ENCODE measurements around the gene EZH2. TPM values are rescaled to one million over a fixed set of nuclear protein-coding genes. Genes with fewer than 3 reads are reported as not detected.

The EZH2 gene
- total RNA-seq, 1 donor from 2014 or later = 10.6 TPM

DNA sequence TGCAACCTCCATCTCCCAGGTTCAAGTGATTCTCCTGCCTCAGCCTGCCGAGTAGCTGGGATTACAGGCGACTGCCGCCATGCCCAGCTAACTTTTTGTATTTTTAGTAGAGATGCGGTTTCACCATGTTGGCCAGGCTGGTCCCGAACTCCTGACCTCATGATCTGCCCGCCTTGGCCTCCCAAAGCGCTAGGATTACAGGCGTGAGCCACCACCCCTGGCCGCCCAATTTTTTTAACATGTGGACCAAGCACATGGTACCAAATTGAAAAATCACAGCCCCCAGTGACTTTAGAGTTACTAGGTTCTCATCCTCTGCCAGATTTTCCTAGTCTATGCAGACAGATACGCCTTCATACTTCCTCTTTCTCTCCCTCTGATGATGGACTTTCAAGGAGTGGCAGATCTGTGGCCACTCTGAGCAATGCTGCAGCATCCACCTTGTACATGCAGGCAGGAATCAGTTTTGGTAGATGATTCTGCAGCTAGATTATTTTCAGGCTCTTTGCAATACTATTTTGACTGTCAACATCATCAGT, 34.0 kb upstream of the EZH2 start:
- TF ChIP-seq, protein P1, sequence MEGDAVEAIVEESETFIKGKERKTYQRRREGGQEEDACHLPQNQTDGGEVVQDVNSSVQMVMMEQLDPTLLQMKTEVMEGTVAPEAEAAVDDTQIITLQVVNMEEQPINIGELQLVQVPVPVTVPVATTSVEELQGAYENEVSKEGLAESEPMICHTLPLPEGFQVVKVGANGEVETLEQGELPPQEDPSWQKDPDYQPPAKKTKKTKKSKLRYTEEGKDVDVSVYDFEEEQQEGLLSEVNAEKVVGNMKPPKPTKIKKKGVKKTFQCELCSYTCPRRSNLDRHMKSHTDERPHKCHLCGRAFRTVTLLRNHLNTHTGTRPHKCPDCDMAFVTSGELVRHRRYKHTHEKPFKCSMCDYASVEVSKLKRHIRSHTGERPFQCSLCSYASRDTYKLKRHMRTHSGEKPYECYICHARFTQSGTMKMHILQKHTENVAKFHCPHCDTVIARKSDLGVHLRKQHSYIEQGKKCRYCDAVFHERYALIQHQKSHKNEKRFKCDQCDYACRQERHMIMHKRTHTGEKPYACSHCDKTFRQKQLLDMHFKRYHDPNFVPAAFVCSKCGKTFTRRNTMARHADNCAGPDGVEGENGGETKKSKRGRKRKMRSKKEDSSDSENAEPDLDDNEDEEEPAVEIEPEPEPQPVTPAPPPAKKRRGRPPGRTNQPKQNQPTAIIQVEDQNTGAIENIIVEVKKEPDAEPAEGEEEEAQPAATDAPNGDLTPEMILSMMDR (IDR thresholded peaks at IDR 0.05) = no peak
- H3K4me3 Mint-ChIP-seq (ENCODE audit: unreplicated experiment) = no peak overlapping the region
- no peaks in the 10 kb centered on the region for H3K9me3 Mint-ChIP-seq (ENCODE audit: low read depth)
- H3K36me3 Mint-ChIP-seq (ENCODE audit: low read depth) = no peaks in the 10 kb centered on the region
- H3K27ac Mint-ChIP-seq (ENCODE audit: unreplicated experiment) = no peak overlapping the region
- no peaks in the 10 kb centered on the region for H3K27me3 Mint-ChIP-seq (ENCODE audit: low read depth)
- peaks cover 37% of the 10 kb centered on the region for H3K4me1 Mint-ChIP-seq (ENCODE audit: low read depth)
- no peak for DNase-seq (ENCODE audit: low spot score)

- no peaks in the 10 kb centered on the region for H3K9me3 Mint-ChIP-seq (ENCODE audit: low read depth)
- H3K36me3 Mint-ChIP-seq (ENCODE audit: low read depth) = no peaks in the 10 kb centered on the region
- H3K27me3 Mint-ChIP-seq (ENCODE audit: low read depth) = no peaks in the 10 kb centered on the region
- peaks cover 42% of the 10 kb centered on the region for H3K4me1 Mint-ChIP-seq (ENCODE audit: low read depth)
- TF ChIP-seq, protein P1 (IDR thresholded peaks at IDR 0.05) = no peak
- no peak overlapping the region for H3K4me3 Mint-ChIP-seq (ENCODE audit: unreplicated experiment)
- DNase-seq (ENCODE audit: low spot score) = no peak
- H3K27ac Mint-ChIP-seq (ENCODE audit: unreplicated experiment) = peak overlapping the region; percentile 94
These were observed 32.1 kb upstream of the EZH2 start for GRCh38 chr7:148916186-148916585.

DNA sequence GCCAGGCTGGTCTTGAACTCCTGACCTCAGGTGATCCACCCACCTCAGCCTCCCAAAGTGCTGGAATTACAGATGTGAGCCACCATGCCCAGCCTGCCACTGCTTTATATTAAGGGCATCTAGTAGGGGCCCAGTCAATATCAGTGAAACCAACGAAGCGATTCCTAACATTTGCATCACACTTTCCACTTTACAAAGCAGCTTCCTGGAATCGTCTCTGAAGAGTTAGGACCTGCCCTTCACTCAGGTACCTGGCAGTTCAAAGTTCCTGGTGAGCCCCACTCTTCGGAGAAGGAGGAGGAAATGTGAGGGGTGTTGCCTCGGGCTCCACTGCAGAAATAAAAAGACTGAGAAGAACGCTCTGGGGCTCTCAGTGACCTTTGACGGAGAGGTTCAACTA, 31.1 kb upstream of the EZH2 start:
- H3K4me3 Mint-ChIP-seq (ENCODE audit: unreplicated experiment) = no peak overlapping the region
- H3K4me1 Mint-ChIP-seq (ENCODE audit: low read depth) = peaks cover 42% of the 10 kb centered on the region
- H3K9me3 Mint-ChIP-seq (ENCODE audit: low read depth) = no peaks in the 10 kb centered on the region
- no peaks in the 10 kb centered on the region for H3K27me3 Mint-ChIP-seq (ENCODE audit: low read depth)
- H3K27ac Mint-ChIP-seq (ENCODE audit: unreplicated experiment) = peak overlapping the region; percentile 94
- TF ChIP-seq, protein P1 (IDR thresholded peaks at IDR 0.05) = no peak
- no peaks in the 10 kb centered on the region for H3K36me3 Mint-ChIP-seq (ENCODE audit: low read depth)
- no peak for DNase-seq (ENCODE audit: low spot score)

- Mint-ChIP-seq H3K4me1 (ENCODE audit: low read depth) (peaks cover 42% of the 10 kb centered on the region), H3K4me3 (ENCODE audit: unreplicated experiment) (no peak overlapping the region), H3K27ac (ENCODE audit: unreplicated experiment) (peak overlapping the region; percentile 85), H3K36me3 (ENCODE audit: low read depth) (no peaks in the 10 kb centered on the region), H3K9me3 (ENCODE audit: low read depth) (no peaks in the 10 kb centered on the region), H3K27me3 (ENCODE audit: low read depth) (peaks cover 3% of the 10 kb centered on the region)
- TF ChIP-seq, protein P1 (IDR thresholded peaks at IDR 0.05) = no peak
- DNase-seq (ENCODE audit: low spot score) = no peak
These were observed 30.2 kb upstream of the EZH2 start for GRCh38 chr7:148914208-148914777.

DNA sequence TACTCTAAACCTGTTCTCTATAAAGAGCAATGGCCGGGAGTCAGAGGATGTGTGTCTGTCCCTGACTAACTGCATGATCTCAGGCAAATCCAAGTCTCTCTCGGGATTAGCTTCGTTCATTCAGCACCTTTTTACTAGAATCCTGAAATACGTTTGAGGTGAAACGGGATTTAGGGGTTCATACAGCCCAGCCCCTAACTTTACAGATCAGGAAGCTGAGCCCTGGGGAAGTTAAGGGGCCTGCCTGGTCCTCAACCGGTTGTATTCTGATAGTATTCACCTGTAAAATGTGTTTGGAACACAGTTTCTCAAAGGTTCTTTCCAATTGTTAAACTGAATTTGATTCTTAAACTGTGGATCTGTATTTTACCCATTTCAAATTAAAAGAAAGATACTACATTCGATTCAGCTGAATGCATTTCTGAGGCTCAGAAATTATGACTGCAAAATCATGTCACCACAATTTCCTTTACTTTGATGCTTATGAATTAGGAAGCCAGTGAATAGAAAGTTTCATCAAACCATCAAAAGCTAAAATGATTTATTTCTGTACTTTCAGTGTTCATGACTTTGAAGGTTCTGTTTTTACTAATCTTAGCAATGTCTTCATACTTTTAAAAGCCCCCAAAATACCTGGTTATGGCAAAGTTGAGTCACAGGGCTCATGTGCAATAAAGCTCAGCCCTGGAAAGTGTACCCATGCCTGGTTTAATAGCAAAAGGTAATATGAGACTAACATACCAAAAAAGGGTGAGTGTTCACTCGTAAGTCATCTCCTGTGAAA, 28.9 kb upstream of the EZH2 start:
- H3K4me1 Mint-ChIP-seq (ENCODE audit: low read depth) = peaks cover 42% of the 10 kb centered on the region
- H3K27me3 Mint-ChIP-seq (ENCODE audit: low read depth) = peaks cover 12% of the 10 kb centered on the region
- H3K27ac Mint-ChIP-seq (ENCODE audit: unreplicated experiment) = peak overlapping the region; percentile 57
- H3K9me3 Mint-ChIP-seq (ENCODE audit: low read depth) = no peaks in the 10 kb centered on the region
- no peaks in the 10 kb centered on the region for H3K36me3 Mint-ChIP-seq (ENCODE audit: low read depth)
- DNase-seq (ENCODE audit: low spot score) = no peak
- TF ChIP-seq, protein P1 (IDR thresholded peaks at IDR 0.05) = no peak
- H3K4me3 Mint-ChIP-seq (ENCODE audit: unreplicated experiment) = no peak overlapping the region

Data from chondrocyte (in vitro differentiated cells).